HPDE6-E6E7 (cell line): ENCODE results near the gene CCDC167.

ENCODE experiments used
- DNase-seq: peaks from one replicate; pipeline ENCODE4 v3.0.0; 2011; ENCODE audit warnings: missing footprints; ENCODE audit errors: extremely low spot score

CCDC167 gene

DNA sequence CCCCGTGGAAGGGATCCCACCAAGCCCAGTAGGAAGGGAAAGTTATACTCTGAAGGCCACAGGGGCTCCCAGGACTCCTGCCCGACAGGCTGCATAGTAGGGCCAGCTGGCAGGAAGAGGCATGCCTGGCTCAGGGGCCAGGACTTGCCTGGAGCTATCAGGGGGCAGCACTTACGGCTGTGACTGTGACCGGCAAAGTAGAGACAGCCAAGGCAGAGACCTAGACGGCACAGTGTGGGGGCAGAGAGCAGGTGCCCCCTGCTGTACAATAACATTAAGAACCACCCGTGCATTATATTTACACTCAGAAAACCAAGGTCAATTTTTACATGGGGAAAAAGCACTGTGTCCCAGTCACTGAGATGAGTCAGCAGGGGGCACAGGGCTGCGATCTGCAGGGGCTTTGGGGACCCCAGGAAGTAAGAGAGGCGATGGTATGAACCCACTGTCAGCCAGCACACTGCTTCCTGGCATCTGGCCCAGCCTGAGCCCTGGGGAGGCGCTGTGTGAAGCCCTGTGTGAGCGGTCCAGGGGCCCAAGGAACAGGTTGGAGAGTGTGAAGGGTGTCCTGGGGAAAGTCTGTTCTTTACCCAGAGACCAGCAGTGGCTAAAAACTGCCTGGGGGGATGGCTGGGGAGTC is 9.9 kb downstream of the CCDC167 start:
- DNase-seq: no peak

DNA sequence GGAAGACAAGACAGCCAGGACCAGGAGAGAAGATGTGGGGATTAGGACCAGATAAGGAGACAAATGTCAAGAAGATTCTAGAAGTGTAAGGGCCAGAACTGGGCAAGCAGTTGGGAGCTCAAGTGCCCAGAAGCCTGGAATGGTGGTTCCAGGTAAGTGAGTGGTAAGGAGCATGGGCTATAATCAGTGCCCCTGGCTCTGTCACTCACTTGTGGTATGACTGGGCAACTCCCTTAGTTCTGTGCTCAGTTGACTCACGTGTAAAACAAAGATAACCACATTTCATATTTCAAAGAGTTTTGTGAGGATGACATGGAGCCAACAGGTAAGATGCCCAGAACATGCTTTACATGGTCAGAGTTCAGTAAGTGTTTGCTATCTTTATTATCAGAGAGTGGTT is 11.2 kb downstream of the CCDC167 start:
- no peak for DNase-seq

DNA sequence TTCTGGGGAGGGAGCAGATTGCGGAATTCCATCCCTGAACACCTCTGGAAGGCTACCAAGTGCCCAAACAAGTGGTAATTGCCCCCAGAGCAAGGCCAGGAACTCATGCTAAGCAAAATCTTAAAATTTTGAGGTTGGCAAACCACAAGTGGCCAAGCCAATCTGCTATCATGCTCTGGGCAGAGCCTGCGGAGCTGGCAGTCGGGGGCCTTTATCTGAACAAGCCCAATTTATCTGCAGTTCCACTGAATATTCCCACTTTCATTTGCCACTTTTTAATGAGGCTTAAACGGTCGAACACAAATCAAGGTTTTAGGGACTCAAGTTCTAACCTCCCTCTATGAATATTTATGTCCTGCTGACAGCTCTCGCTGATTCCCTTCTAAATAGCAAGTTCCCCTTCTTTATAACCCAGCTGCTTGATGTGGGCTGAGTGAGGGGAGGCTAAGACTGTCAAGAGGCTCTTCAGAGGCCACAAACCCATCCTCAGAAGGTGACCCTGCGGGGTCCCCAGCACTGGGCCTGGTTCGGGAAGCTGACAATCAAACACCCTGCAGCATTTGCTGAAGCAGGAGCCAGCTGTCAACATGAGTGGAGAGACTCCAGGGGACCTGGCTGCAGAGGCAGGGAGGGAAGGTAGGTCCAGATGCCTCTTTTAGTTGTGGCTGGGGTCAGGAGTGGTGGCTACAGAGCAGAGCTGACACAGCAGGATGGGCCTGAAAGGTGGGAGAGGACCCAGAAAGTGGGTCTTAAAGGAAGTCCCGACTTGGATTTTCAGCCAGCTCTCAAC is 11.9 kb downstream of the CCDC167 start:
- no peak for DNase-seq

DNA sequence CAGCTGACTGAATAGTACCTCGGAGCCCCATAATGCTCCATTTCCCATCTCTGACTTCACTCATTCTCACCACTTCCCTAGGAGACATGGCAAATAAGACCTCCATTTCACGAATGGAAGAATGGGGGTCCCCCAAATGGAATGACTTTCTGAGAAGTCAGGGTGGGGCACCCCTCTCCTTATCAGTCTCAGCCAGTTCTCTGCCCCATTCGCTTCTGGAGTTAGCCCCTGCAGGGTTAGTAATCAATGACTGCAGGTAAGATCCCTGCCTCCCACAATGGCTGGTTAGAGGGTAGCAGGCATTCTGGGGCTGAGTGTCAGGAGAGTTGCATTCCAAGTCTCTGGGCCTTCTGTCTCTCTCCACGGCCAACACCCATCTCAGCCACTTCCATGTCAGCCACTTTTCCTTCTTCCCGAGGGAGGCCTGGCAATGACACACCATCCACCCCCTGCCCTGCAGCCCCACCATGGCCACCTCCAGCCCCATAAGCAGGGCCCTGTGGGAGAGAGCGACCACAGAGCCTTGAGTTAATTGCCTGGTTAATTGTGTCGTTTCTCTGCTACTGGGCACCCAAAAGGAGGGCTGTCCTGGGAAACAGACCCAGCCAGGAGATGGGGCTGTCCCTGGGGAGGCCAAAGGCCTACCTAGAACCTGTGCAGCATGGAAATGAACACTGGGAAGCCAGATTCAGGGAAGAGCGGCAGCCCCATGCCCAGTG is 13.4 kb downstream of the CCDC167 start:
- DNase-seq: no peak

DNA sequence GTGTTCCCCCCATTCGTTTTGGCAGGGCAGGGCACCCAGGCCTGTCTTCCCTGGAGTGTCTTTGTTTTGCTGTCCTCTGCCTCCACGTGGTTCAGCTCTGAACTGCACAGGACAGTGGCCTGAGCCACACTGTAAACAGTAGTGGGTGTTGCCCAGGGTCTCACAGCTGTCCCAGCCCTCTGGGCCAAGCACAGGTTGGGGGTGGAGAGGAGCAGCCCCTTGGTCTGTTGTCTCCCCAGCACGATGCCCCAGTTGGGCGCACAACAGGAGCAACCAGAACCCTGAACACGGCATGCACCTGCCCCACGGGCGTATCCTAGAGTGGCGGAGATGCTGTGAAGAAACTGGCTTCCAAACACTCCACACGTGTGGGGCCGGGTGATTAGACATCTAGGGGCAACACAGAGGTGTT is 14.4 kb downstream of the CCDC167 start:
- no peak for DNase-seq

DNA sequence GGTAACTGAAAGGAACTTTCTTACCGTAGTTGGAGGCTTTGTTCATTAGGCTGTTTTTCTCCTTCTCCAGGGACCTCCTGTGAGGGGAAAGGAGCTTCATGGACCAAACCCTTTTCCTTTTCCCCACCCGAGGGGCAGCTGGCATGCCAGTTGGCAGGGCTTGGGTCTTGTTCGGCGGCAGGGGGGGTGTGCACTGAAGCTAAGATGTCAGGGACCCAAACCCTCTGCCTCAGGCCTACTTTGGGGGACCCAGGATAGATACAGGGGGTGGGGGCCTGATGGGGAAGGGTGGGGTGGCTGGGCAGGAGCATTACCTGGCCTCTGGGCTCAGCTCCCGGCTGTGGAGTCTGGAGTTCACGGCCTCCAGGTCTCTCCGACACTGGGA is 14.9 kb downstream of the CCDC167 start:
- DNase-seq: no peak

DNA sequence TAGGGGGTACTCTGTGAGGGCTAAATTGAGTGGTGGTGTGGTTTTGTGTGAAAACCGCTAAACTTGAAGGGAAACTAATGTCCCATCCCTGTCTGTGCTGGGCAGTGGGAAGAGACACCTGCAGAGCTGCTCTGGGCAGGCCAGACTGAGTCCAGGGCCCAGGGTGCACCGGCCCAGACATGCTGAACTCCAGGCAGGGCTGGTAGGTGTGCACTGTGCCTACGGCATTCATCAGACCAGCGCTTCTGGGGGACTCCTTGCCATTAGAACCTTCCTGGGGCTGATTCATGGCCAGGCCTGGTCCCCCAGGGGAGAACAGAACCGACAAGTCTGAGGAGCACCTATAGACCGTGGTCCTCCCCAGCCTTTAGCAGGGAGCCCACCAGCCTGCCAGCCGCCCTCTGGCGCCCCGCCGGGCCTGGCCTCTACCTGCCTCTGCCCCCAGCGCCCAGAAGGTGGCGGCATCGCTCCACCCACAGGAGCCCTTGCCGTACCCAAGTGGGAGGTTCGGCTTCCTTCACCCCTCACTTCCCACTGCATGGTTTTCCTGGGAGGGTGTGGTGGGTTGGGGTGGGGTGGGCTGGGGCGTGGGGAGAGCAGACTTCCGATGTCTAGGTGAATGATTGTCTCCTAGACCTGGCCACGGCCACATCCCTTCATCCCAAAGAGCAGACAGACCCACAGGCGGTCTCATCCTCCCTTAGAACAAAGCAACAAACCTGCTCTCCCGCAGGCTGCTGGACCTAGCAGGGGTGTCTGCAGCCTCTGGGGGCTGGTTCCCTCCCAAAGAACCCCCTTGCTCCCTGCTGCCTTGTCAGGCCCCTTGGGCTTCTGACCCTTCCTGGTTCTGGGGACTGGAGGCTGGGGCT is 15.5 kb downstream of the CCDC167 start:
- DNase-seq: peak; percentile 61

DNA sequence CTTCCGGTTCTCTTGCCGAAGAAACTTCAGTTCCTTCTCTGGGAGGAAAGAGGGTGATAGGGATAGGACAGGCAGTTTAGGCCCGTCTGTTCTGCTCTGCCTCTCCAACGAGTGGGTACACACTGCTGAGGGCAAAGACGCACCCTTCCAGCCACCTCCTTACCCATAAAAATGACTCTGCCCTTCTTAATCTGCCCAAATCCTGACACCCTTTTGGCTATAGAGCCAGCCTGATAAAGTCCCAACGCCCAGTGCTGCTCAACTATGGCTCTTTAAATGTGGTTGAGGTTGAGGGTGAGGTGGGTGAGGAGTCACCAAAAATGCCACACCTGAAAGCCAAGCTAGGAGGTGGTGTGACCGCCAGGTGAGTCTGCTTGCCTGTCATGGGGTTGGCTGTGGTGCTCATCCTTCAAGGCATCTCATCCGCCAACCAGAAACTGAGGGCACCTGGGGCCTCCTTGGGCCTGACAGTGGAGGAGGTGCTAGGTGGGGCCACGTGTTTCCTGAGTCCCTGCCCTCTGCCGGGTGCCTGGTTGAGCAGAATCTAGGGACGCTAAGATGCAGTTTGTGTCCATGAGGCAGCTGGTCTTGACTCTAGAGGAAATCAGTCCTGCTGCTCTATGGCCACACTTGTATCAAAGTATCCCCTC is 16.3 kb downstream of the CCDC167 start:
- peak; percentile 28 for DNase-seq

DNA sequence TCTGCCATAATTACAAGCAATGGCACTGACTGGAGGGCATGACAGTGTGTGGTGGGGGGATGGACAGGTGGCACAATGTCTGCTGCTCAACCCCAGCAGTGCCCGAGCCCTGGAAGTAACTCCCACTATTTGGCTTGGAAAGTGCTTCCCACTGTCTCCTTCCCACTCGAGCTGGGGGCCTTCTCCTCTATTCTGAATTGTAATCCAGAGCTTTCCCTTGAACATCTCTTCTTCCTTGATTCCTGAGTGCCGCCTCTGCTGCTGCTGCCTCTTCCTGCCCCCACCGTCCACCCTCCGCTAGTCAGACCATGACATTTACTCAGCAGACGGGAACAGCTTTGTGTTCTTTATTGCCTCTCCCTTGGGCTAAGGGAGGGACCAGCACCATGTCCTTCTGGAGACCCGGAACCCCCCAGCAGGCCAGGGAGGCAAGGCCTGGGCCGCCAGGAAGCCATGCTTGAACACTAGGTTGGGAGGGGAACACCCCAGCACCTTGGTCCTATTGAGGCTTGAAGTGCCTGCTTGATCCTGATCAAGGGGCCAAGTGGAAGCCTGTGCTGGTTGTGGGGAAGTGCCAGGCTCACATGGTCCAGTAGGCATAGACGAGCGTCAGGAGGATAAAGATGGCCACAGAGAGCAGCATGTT is 17.0 kb downstream of the CCDC167 start:
- no peak for DNase-seq

DNA sequence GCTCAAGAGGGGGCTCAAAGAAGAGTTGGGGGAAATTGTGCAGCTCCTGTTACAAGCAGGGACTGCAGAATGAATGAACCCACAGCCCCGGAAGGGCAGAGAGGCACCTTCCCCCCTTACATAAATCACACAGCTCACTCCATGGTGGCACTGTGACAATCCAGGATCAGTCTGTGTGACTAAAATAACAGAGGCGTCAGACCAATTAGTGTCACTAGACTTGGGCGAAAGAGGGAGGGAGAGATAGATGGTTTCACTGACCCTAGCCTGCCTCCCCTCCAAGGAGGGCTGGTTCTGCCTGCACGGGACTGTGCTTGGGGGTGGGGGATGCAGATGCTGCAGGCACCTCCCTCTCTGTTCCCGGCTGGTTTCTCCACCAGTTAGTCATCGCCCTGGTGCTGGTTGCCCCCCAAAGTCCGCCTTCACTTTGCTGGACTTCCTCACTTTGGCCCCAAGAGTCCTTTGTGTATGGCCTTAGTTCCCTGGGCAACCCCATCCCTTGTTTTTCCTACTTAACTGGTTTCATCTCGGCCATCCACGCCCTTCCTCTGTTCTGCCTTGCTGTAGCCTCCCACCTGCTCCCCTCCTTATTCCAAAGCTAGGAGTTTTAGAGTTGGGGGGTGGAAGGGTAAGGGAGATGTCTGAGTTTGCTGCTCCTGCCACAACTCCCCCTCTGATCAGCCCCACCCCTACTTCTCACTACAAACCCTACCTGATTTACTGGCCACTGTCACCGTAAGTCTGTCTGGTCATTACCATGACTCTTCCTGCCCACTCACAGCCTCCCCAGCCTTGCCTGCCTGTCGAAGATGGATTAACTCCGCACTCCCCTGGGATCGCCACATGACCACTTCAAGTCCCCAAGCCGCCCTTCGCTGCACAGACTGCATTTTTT is 17.7 kb downstream of the CCDC167 start:
- no peak for DNase-seq

DNA sequence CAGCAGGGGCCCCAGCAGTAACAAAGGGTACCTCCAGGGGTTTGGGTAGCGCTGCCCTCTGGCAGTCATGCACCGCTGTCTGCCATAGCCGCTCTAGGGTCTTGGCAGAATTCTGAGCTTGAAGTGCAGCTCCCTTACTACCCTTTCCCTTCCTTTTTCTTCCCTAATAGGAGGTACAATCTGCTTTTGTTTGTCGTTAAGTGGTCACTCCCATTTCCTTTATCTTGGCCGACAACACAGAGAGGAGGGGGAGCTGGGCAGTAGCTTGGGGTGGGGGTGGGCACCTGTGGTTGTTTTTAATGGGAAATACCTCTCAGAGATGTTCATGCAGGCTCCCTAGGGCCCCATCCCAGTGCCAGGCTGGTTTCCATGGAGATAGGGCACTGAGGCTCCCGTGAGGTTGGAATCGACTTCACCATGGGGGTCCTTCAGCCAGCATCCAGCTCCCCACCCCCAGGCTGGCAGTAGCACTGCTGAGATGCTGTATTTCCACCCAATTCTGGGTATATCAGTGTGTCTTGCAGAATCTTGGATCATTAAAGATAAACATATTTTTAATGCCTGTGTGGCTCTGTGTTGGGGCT is 18.6 kb downstream of the CCDC167 start:
- DNase-seq: no peak

DNA sequence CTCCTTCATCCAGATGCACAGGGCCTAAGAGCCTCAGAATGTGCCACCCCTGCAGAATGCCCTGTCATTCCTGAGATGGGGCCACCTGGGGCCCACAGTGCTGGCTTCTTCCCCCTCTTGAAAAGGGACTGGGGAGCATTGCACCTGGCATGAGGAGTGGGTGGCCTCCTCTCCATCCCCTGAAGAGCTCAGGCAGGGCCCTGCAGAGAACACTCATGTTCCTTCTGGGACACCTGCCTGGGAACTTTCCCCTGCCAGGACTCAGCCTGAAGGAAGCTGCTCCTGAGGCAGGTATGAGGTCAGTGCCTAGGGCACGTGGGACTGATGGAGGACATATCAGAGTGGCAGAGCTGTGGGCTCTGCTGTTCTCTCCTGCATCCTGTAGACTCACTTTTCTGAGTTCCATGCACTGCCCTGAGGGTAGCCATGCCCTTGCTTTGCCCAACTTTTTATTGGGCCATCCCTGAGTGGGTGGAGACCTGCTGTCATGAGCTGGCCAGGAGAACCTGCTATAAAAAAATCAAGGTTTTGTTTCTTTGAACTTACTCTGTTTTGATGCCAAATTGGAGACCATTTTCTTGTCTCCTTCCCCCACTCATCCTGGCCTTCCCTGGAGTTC is 19.5 kb downstream of the CCDC167 start:
- no peak for DNase-seq

DNA sequence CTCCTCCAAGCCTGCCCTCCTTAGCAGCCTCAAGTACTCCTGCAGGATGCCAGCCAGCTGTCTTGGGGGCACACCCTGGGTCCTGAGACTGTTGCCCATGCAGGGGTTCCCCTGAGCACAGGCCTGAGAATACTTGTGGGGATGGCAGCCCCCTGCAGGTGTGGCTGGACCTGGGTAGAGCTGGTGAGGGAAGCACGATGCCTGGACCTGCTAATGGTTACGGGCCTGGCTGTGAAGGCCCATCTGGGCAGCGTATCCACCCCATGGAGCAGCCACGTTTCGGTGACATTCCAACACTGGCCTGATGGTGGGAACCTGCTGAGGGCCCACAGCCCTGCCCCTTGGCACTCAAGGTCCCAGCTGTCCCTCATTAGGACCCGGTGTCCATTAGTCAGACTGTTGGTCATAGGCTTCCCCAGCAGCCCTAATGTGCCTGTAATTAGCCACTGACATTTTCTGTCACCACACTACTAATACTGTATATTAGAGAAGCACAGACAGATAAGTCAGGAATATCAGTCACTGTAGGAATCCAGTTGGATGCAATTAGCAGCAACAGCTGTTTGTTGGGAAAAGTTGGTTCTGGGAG is 20.3 kb downstream of the CCDC167 start:
- DNase-seq: no peak

DNA sequence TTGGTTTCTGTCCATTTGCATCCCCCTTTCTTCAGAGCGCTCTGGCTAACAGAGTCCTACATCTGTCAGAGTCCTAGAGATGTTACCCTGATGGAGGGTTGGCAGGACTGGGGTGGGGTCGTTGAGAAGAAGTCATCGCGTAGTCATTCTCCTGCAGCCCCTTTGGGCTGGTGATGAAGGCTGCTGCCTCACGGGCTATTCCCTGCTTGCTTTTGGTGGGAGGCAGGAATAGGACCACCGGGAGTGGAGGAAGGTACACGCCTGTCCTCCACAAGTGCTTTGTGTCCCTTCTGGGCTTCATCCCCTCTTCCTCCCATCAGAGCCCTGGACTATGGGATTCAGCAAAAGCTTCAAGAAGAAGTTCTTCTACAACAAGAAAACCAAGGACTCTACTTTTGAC is 20.9 kb downstream of the CCDC167 start:
- DNase-seq: no peak

DNA sequence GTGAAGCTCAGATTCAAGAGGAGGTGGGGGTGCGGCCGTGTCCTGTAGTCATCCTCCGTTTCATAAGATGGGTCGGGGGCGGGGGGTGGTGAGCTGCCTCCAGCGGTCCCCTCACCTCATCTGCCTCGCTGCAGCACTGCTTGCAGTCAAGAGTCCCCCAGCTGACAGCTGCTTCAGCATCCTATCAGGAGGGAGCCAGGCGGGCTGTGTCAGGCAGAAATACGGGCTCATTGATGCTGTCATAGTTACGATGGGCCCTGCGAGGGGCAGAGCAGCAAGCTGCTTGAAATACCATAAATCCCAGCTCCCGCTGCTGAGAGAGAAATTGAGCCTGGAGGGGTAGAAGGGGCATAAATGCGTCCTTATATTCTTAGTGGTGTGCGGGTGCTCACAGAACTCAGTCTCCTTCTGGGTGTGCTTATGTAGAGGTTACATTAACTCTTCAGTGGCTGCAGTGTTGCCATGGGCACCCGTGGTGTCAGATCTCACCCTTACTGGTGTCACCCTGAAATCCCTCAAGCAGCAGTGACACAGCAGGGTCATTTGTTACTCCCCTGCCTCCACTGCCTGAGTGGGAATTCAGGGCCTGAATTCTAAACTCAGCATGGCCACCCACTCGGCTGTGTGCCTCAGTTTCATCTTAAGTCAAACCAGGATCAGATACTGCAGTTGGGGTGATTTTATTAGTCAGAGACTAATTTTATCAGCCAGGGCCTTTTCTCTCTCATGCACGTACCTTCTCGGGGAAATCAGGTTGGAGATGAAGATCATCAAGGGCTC is 21.8 kb downstream of the CCDC167 start:
- no peak for DNase-seq

DNA sequence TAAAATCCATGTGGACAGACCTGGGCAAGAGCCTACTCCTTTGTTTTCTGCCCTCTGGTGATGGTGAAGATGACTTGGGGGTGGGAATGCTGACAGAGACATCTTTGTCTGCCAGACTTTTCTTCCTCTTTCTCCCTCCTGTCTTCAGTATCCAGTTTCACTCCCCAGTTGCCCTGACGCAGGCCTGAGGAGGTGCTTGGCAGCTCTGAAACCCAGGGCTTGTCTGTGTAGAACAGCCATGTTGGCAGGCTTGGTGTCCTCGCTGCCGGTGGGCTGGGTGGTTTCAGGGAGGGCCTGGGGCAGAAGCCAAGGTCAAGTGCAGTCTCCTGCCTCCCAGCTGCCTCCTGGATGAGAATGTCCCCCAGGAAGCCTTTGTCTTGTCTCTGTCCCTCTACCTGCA is 22.5 kb downstream of the CCDC167 start:
- DNase-seq: no peak

DNA sequence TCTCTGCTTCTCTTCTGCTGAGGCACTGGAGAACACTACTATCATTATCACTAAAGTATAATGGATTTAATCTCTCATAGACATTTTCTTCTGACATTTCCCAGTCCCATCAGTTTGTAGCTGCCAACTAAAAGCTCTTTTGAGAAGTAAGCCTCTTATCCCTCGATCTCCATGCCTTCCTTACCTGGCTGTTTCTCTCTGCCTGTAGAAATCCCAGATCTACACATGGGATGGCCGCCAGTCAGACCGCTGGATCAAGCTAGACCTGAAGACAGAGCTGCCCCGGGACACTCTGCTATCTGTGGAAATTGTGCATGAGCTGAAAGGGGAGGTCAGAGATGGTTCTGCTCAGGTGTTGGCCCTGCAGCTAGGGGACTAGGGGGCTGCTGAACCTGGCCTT is 25.4 kb downstream of the CCDC167 start:
- no peak for DNase-seq
